Measurements from ENCODE around the gene MAGI1.

The MAGI1 gene

DNA sequence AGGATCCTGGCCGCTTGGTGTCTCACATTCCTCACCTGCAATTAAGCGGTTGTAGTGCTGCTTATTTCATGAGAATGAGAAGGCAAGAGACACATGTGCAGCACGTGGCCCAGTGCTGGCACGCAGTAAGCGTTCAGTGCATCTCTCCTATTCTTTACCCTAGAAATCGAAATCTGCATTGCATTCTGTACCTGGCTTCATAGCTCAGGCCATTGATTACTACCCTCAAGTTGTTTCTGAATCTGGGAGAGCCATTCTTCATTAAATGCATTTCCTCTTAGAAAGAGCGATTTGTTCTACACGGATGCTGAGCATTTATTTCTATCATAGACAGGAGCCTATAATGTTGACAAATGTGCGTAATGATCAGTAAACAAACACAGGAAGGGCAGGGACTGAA, 168.9 kb downstream of the MAGI1 start:
- no peak for DNase-seq (ENCODE audit: low read depth in 1 of 2, low spot score in 1 of 2)
- Histone ChIP-seq H3K4me3 (replicated peaks; ENCODE audit: insufficient read depth, low read length) (no peak overlapping the region), H3K27me3 (ENCODE audit: insufficient read depth, poor library complexity, severe bottlenecking) (no peaks in the 10 kb centered on the region), H3K27ac (replicated peaks) (no peak overlapping the region)
- TF ChIP-seq POLR2AphosphoS5 (IDR thresholded peaks at IDR 0.05; ENCODE audit: low read depth) = no peak
- no peak for TF ChIP-seq CTCF (IDR thresholded peaks at IDR 0.05; ENCODE audit: insufficient read depth, low read length)

- H3K4me3 ChIP-seq (replicated peaks; ENCODE audit: insufficient read depth, low read length) = no peak overlapping the region
- no peak for DNase-seq (ENCODE audit: low read depth in 1 of 2, low spot score in 1 of 2)
- TF ChIP-seq CTCF (IDR thresholded peaks at IDR 0.05; ENCODE audit: insufficient read depth, low read length) (no peak), REST (IDR thresholded peaks at IDR 0.05; ENCODE audit: insufficient replicate concordance, low read depth) (no peak), POLR2AphosphoS5 (IDR thresholded peaks at IDR 0.05; ENCODE audit: low read depth) (no peak), SPI1 (IDR thresholded peaks at IDR 0.05; ENCODE audit: borderline replicate concordance, low read depth) (no peak), GABPA (IDR thresholded peaks at IDR 0.05; ENCODE audit: low read depth) (no peak)
These were observed 171.1 kb downstream of the MAGI1 start for GRCh38 chr3:65867463-65868210.

DNA sequence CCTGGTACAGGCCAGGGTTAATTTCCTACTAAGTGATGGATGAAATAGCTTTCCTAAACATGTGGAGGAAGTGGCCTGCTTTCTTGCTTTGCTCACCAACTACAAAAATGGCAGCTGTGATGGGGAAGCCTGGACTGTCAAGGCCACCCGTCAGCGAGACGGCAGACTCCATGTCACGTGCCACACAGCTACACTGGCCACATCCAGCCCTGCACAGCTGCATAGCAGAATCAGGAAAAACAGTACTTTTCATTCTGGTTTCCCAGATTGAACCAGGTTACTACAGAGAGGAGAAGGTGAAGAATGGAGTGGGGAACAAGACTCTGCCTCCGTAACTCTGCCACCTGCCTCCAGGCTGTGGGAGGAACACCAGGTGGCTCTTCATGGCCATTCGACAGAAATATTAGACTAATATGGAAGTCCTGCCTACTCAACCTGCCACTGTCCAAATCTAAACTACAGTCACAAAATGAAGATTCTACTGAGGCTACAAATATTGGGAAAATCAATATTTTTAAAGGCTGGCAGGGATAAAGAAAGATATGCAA, 174.3 kb downstream of the MAGI1 start:
- no peak for TF ChIP-seq SPI1 (IDR thresholded peaks at IDR 0.05; ENCODE audit: borderline replicate concordance, low read depth)
- TF ChIP-seq CTCF (IDR thresholded peaks at IDR 0.05; ENCODE audit: insufficient read depth, low read length) = no peak
- TF ChIP-seq REST (IDR thresholded peaks at IDR 0.05; ENCODE audit: insufficient replicate concordance, low read depth) = no peak
- TF ChIP-seq POLR2AphosphoS5 (IDR thresholded peaks at IDR 0.05; ENCODE audit: low read depth) = no peak
- TF ChIP-seq GABPA (IDR thresholded peaks at IDR 0.05; ENCODE audit: low read depth) = no peak
- no peaks in the 10 kb centered on the region for H3K27me3 ChIP-seq (ENCODE audit: insufficient read depth, poor library complexity, severe bottlenecking)
- no peak overlapping the region for H3K27ac ChIP-seq (replicated peaks)
- H3K4me3 ChIP-seq (replicated peaks; ENCODE audit: insufficient read depth, low read length) = no peak overlapping the region
- no peak for DNase-seq (ENCODE audit: low read depth in 1 of 2, low spot score in 1 of 2)

More at GRCh38 chr3:65867463-65868210, 171.1 kb downstream of the MAGI1 start:
- Histone ChIP-seq H3K27ac (replicated peaks) (no peak overlapping the region), H3K27me3 (ENCODE audit: insufficient read depth, poor library complexity, severe bottlenecking) (no peaks in the 10 kb centered on the region)

All from HL-60 (cell line).